Ovary (tissue), 3 donors: ENCODE measurements around the gene WNK2.

Experiments used
- CTCF ChIP-seq, 3 donors: fragments of 450-650 bp in 2 of 3; fragments of 200-600 bp in 1 of 3; IDR thresholded peaks; one replicate each; pipeline versions ENCODE4 v1.5.1 to v1.8.0; 2016 to 2022; ENCODE audit warnings: antibody characterized with exemption in 3 of 3, mild to moderate bottlenecking in 1 of 3
- EP300 ChIP-seq: sonication (generic); formaldehyde crosslinking; IDR thresholded peaks from one replicate; pipeline ENCODE4 v1.6.1; 2017; ENCODE audit warnings: antibody characterized with exemption
- POLR2A ChIP-seq: fragments of 450-650 bp; IDR thresholded peaks from one replicate; pipeline ENCODE4 v1.6.1; 2017; ENCODE audit warnings: antibody characterized with exemption, mild to moderate bottlenecking, moderate library complexity
- donor health status: DM: no; HTN: no; CAD: no.

- TF ChIP-seq CTCF (IDR thresholded peaks at IDR 0.05) (no peak), POLR2A (no peak), EP300 (no peak)
These were observed 59.2 kb downstream of the WNK2 start for GRCh38 chr9:93243112-93243511.
